ENCODE data around the gene RPS25.

- TF ChIP-seq CTCF (IDR thresholded peaks at IDR 0.05) (no peak), EP300 (IDR thresholded peaks at IDR 0.05) (no peak)
Observed at GRCh38 chr11:119025978-119026766, 8.0 kb upstream of the RPS25 start.

All from suprapubic skin (tissue), 3 donors.